ENCODE data around the gene GABARAP.

GABARAP gene

GRCh38 chr17:7241783-7242716 is at the start of gene GABARAP:
Gene GABARAP, minus strand, starts transcription at chr17:7242449. Its CDS starts 119 bp downstream, at chr17:7242330.
- peak; percentile 89 for DNase-seq (ENCODE audit: low read depth, low spot score)

GRCh38 chr17:7290685-7291084 is 48.4 kb upstream of the GABARAP start:
- DNase-seq (ENCODE audit: low read depth, low spot score): no peak

GRCh38 chr17:7290166-7290565 is 47.9 kb upstream of the GABARAP start:
- DNase-seq (ENCODE audit: low read depth, low spot score): no peak

GRCh38 chr17:7289256-7290032 is 47.2 kb upstream of the GABARAP start:
- DNase-seq (ENCODE audit: low read depth, low spot score): no peak

GRCh38 chr17:7285679-7286078 is 43.4 kb upstream of the GABARAP start:
- DNase-seq (ENCODE audit: low read depth, low spot score): no peak

- no peak for DNase-seq (ENCODE audit: low read depth, low spot score)
Observed at GRCh38 chr17:7284911-7285310, 42.7 kb upstream of the GABARAP start.

DNA sequence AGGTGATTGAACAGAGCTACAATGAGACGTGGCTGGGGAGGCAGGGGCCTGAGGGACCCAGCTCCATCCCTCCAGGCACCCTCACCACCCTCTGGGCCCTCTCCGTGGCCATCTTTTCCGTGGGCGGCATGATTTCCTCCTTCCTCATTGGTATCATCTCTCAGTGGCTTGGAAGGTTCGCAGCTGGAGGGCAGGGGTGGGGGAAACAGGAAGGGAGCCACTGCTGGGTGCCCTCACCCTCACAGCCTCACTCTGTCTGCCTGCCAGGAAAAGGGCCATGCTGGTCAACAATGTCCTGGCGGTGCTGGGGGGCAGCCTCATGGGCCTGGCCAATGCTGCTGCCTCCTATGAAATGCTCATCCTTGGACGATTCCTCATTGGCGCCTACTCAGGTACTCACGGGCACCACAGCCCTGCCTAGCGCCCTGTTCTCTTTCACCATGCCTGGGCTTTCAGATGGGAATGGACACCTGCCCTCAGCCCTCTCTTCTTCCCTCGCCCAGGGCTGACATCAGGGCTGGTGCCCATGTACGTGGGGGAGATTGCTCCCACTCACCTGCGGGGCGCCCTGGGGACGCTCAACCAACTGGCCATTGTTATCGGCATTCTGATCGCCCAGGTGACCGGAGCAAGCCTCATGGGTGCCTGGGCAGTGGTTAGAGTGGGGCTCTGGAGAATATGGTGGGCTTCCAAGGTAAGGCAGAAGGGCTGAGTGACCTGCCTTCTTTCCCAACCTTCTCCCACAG is 41.4 kb upstream of the GABARAP start:
- no peak for DNase-seq (ENCODE audit: low read depth, low spot score)

DNA sequence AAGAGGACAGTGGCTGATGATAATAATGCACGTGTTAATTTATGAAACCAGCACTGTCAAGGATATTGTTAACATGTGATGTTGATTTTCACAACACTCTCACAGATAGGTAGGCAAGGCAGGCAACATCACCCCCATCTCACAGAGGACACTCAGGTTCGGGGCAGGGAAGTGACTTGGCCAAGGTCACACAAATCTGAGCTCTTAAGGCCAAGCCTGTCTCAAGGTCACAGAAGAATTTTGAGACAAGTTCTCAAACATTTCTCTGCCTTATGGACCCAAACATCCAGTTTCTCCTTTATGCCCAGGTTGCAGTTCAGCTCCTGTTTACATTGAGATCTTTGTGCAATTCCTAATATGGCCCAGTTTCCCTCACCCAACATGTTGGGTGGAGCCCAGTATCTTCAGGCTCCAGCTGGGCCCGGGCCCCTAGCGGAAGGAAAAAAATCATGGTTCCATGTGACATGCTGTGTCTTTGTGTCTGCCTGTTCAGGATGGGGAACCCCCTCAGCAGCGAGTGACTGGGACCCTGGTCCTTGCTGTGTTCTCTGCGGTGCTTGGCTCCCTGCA is 40.6 kb upstream of the GABARAP start:
- no peak for DNase-seq (ENCODE audit: low read depth, low spot score)

GRCh38 chr17:7281953-7282751 is 39.9 kb upstream of the GABARAP start:
- no peak for DNase-seq (ENCODE audit: low read depth, low spot score)

DNA sequence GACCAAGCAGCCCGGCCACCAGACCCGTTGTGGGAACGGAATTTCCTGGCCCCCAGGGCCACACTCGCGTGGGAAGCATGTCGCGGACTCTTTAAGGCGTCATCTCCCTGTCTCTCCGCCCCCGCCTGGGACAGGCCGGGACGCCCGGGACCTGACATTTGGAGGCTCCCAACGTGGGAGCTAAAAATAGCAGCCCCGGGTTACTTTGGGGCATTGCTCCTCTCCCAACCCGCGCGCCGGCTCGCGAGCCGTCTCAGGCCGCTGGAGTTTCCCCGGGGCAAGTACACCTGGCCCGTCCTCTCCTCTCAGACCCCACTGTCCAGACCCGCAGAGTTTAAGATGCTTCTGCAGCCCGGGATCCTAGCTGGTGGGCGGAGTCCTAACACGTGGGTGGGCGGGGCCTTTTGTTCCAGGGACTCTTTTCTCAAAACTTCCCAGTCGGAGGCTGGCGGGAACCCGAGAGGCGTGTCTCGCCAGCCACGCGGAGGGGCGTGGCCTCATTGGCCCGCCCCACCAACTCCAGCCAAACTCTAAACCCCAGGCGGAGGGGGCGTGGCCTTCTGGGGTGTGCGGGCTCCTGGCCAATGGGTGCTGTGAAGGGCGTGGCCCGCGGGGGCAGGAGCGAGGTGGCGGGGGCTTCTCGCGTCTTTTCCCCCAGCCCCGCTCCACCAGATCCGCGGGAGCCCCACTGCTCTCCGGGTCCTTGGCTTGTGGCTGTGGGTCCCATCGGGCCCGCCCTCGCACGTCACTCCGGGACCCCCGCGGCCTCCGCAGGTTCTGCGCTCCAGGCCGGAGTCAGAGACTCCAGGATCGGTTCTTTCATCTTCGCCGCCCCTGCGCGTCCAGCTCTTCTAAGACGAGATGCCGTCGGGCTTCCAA is 39.1 kb upstream of the GABARAP start, which contains the start of gene SLC2A4:
TSS of gene SLC2A4 (plus strand) at position 645 of the 879 bp plus-strand sequence. CDS start at position 862, 217 bp downstream.
- peak; percentile 77 for DNase-seq (ENCODE audit: low read depth, low spot score)

DNA sequence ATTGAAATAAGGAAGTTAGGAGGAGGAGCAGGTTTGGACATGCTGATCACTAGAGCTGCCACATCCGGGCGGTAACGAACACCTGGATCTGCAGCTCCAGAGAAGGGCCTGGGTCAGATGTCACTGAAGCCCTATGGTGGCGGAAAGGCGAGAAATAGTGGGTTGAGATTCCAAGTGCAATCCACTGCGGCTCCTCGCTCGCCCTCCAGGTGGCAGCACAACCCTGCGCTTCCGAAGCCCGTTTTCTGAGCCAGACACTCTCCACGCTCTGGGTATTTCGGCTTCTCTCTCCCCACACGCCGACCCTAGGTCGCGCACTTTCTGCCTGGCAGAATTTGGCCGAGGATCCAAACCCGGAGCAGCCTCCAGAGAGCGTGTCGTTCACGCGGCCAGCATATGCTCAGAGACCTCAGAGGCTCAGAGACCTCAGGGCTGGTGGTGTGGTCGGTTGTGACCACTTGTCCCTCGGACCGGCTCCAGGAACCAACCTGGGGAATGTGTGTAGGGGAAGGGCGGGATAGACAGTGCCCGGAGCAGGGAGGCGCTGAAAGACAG is 38.3 kb upstream of the GABARAP start:
- peak; percentile 57 for DNase-seq (ENCODE audit: low read depth, low spot score)

DNA sequence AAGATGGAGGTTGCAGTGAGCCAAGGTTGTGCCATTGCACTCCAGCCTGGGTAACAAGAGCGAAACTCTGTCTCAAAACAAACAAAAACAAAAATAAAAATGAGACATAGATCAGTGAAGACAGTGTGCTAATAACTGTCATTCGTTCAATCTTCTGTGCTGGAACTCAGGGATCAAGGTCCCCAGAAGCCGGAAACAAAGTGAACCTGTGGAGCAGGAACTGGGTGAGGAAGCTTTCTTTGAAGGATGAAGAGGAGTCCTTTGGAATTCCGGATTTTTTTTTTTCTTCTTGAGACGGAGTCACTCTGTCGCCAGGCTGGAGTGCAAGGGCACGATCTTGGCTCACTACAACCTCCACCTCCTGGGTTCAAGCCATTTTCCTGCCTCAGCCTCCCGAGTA is 37.2 kb upstream of the GABARAP start:
- no peak for DNase-seq (ENCODE audit: low read depth, low spot score)

- DNase-seq (ENCODE audit: low read depth, low spot score): no peak
Observed at GRCh38 chr17:7266784-7267183, 24.5 kb upstream of the GABARAP start.

DNA sequence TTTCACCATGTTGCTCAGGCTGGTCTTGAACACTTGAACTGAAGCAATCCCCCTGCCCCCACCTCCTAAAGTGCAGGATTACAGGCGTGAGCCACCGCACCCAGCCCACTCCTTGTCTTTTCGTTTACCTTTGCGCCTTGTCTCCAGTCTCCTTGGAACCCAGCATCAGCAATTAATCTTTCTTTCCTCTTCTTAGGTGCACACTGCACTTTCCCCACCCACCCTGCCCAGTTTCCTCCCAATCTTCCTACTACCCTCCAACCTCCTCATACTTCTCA is 21.5 kb upstream of the GABARAP start:
- no peak for DNase-seq (ENCODE audit: low read depth, low spot score)

DNA sequence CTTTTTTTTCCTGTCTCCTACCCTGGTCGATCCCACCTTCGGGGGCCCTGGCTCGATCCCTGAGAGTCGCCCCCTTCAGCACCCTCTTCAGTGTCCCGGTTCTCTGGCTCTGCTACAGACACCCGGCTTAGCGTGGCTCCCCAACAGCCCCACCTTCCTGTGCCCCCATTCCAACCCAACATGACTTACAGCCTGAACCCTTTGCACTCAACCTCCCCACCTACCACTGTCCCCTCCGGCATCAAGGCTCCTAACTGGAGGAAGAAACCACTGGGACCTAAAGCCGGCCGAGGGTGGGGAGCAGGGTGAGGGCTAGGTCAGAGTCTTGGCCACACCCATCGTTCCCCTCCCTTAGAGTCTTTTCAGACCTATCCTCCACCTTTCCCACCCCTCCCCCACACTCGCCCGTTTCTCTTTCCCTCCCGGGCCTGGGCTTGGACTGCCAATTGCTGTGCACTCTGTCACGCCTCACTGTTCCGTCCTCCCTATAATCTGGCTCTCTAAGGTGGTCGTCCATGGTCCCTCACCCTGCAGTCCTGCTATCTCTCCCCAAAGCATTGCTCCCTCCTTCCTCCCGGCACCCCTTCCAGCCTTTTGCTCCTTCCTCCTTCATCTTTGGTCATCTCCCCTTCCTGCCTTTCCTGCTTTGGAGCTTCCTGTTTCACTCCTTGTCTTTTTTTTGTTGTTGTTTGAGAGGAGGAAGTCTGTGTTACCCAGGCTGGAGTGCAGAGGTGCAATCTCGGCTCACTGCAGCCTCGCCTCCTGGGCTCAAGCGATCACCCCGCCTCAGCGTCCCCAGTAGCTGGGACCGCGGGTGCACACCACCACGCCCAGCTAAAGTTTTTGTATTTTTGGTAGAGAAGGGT is 20.9 kb upstream of the GABARAP start:
- DNase-seq (ENCODE audit: low read depth, low spot score): no peak

DNA sequence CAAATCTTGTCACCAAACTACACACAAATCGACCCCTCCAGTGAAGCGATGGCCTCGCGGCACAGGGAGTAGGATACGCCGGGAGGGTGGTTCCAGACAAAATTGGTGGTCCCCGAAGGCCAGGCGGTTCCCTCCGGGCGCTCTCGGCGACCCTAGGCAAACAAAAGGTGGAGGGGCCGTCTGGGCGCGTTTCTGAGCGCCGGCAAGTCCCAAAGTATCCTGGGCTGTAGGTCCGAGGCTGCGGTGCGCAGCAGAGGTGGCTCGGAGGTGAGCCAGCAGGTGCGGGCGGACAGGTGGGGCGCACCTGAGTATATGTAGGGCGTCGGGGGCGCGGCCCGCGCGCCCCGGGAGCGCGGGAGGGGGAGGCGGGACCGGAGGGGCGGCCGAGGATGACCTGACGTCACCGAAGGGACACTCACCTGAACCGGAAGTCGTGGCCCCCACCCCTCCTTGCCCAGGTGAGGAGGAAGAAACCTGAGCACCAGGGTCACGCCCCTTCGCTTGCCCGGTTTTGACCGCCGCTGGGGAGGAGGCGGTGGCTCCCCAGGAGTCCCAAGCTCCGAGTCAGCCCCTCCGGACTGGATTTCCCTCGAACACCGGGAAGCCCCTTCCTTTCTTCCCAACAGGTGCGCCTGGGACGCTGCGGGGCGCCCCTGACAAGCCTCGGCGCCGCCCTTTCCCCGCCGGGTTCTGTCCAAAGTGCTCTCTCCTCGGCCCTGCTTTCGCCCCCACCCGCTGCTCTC is 20.1 kb upstream of the GABARAP start, which contains the start of gene CLDN7:
TSS of gene CLDN7 (minus strand) at position 287 of the 743 bp plus-strand sequence. CDS start 435 bp downstream, outside the sequence.
- no peak for DNase-seq (ENCODE audit: low read depth, low spot score)

- DNase-seq (ENCODE audit: low read depth, low spot score): no peak
Observed at GRCh38 chr17:7261379-7262191, 19.3 kb upstream of the GABARAP start.
